ENCODE measurements around the gene KRT36.

Gene KRT36

DNA sequence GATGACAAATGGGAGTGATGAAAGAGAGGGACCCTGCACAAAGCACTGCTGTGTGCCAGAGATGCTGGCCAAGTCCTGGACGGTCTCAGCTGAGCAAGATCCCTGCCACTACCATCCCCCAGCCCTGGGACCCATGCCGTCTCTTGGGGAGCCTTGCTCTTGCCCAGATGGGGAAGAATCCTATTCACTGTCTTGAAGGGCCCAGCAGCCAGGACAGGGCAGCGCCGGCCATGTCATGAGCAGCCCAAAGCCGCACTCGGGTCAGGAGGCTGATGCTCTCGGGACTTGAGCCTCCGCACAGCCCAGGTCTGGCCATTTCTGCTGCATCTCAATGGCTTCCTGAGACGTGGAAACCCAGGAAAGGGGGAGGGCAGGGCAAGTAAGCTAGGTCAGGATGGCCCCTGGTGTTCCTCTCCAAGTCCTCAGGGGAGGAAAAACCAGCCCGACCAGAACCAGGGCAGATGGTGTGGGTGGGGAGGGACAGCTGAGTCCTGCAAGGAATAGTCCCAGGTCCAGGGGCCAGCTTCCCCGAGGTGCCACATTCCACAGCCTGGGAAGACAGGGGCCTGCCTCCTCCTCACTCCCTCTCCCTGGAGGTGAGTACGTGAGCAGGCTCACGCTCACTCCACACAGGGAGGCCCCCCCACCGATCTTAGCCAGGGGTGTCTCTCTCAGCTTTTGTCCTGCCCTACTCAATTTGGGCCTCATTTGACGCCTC, 46.2 kb upstream of the KRT36 start:
- DNase-seq (ENCODE audit: low read depth) = no peak
- no peak overlapping the region for H3K4me3 ChIP-seq (ENCODE audit: control insufficient read depth, low read depth, low read length)
- TF ChIP-seq, protein P1, sequence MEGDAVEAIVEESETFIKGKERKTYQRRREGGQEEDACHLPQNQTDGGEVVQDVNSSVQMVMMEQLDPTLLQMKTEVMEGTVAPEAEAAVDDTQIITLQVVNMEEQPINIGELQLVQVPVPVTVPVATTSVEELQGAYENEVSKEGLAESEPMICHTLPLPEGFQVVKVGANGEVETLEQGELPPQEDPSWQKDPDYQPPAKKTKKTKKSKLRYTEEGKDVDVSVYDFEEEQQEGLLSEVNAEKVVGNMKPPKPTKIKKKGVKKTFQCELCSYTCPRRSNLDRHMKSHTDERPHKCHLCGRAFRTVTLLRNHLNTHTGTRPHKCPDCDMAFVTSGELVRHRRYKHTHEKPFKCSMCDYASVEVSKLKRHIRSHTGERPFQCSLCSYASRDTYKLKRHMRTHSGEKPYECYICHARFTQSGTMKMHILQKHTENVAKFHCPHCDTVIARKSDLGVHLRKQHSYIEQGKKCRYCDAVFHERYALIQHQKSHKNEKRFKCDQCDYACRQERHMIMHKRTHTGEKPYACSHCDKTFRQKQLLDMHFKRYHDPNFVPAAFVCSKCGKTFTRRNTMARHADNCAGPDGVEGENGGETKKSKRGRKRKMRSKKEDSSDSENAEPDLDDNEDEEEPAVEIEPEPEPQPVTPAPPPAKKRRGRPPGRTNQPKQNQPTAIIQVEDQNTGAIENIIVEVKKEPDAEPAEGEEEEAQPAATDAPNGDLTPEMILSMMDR (conservative IDR thresholded peaks at IDR 0.05; ENCODE audit: control insufficient read depth, insufficient read depth, low read depth, low read length) = no peak

DNA sequence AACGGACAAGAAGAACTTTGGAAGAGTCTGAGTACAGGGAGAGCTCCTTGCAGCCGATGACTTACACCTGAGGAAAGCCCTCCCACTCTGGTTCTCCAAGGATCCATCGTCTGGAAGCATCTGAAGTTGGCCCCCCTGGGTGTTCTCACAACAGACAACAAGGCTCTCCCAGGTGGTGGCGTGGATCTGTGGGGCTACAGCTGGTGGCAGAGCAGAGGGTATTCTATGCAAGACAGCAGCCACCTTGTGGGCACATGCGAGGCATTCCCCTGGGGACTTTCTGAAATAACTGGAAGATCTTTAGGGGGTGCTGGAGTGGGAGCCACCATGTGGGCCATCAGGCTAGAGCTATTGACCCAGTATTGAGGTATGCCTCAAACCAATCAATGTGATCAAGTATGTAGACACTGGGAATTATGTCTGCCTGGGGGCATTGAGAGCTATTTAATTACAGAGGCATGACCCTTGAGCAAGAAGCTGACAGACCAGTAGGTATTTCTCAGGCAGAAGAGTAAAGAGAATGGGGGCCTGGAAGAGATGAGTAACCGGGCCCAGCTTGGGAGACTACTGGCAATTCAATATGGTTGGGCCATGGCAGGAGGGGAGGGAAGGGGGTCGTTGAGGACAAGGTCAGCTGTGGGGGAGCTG, 45.3 kb upstream of the KRT36 start:
- TF ChIP-seq, protein P1 (conservative IDR thresholded peaks at IDR 0.05; ENCODE audit: control insufficient read depth, insufficient read depth, low read depth, low read length) = no peak
- no peak for DNase-seq (ENCODE audit: low read depth)
- H3K4me3 ChIP-seq (ENCODE audit: control insufficient read depth, low read depth, low read length) = no peak overlapping the region

DNA sequence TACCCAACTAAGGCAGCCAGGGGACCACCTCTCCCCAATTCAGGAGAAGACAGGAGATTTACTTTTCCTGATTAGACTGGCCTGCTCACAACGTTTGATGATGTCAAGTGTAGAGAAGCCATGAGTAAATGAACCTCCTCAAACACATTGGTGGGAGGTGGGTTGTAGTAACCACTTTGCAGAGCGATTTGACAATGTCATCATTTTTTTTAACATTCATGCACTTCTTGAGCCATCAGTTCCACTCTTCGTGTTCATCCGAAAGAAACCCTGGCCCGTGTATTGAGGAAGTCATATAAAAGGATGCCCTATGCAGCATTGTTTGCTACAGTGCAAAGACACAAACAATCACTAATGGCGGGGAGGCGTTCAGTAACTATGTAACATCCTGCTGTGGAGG, 43.9 kb upstream of the KRT36 start:
- no peak for DNase-seq (ENCODE audit: low read depth)
- H3K4me3 ChIP-seq (ENCODE audit: control insufficient read depth, low read depth, low read length) = no peak overlapping the region
- TF ChIP-seq, protein P1 (conservative IDR thresholded peaks at IDR 0.05; ENCODE audit: control insufficient read depth, insufficient read depth, low read depth, low read length) = no peak

DNA sequence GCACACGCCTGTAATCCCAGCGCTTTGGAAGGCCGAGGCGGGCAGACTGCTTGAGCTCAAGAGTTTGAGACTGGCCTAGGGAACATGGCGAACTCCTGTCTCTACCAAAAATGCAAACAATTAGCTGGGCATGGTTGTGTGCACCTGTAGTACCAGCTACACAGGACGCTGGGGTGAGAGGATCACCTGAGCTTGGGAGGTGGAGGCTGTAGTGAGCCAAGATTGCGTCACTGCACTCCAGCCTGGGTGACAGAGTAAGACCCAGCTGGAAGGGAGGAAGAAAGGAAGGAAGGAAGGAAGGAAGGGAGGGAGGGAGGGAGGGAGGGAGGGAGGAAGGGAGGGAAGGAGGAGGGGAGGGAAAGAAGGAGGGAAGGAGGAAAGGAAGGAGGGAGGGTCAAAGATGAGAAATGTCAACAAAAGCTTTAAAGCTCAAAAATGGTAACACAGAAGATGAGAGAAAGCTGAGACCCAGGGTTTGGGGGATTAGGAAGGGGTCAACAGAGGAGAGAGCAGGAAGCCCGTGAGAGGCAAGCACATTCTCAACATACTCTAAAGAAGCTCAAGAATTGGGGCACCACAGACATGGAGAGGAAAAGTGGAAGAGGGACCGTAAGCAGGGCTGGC, 43.3 kb upstream of the KRT36 start:
- DNase-seq (ENCODE audit: low read depth) = no peak

DNA sequence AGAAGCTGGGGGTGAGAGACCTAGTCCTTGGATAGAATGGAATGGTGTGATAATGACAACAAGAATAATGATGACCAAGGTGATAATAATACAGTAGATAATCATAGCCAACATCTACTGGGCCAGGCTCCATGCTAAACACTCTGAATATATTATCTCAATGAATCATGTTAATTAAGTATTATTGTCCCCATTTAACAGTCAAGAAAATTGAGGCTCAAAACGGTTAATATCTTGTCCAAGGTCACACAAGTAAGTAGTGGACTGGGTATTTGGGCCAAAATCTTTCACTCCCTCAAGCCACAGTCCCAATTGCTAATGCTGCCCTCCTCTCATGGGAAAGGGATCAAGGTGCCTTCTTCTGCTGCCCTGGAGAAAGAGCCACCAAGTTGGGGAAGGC, 42.3 kb upstream of the KRT36 start:
- DNase-seq (ENCODE audit: low read depth) = no peak
- H3K4me3 ChIP-seq (ENCODE audit: control insufficient read depth, low read depth, low read length) = no peak overlapping the region
- TF ChIP-seq, protein P1 (conservative IDR thresholded peaks at IDR 0.05; ENCODE audit: control insufficient read depth, insufficient read depth, low read depth, low read length) = no peak

More for the DNA sequence above, 43.3 kb upstream of the KRT36 start:
- TF ChIP-seq, protein P1 (conservative IDR thresholded peaks at IDR 0.05; ENCODE audit: control insufficient read depth, insufficient read depth, low read depth, low read length) = no peak
- no peak overlapping the region for H3K4me3 ChIP-seq (ENCODE audit: control insufficient read depth, low read depth, low read length)

DNA sequence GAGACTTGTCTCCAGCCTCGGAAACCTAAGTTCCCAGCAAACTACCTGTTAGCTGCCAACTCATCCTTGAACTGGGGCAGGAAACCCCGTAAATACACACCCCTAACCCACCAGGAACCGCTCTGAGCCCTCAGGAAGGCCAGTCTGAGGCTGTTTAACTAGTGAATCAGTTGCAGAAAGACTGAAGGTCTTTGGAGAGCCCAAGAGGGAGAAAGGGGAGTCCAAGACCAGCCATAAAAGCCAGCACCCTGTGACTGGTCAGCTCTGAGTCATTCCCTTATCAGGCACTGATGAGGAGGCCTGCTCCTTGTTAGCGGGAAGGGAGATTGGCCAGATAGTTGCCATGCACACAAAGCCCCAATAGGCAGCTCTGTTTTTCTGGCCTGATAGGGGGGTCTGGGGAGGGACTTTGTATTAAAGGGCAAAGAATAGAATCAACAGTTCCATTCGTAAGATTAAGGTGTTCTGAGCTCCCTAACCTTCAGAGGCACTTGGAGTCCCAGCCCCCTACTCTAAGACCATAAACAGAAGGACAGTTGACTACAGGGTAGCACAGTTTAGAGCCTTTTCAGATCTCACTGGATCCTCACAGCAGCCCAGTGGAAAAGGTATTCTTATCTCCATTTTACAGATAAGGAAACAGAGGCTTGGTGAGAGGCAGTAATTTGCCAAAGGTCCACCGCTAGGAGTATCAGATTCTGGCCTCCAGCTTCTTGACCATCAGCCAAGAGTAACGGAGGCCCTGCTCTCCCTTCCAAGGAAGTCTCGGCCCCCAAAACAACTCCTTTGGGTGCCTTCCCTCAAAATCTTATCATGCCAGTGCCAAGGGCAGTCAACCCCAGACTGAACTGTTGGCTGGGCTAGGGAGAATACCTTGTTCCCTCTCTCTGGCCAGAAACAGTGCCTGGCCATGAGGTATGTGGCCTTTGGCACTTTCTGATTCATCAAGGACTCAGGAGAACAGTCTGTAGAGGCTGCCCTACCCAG, 40.6 kb upstream of the KRT36 start:
- TF ChIP-seq, protein P1 (conservative IDR thresholded peaks at IDR 0.05; ENCODE audit: control insufficient read depth, insufficient read depth, low read depth, low read length) = no peak
- no peak overlapping the region for H3K4me3 ChIP-seq (ENCODE audit: control insufficient read depth, low read depth, low read length)
- peak; percentile 85 for DNase-seq (ENCODE audit: low read depth)
